Astrocyte (in vitro differentiated cells and primary cell): ENCODE data around the gene SUFU. TPM values are rescaled to one million over a fixed set of nuclear protein-coding genes. Genes with fewer than 3 reads are reported as not detected.

Experiments
- DNase-seq: peaks from one replicate; pipeline ENCODE4 v3.0.0-alpha.2; 2010; ENCODE audit warnings: low read depth
- FAIRE-seq: peaks from 2 replicates; lab custom pipeline; 2011; peaks lifted over from hg19 to GRCh38; lab: Jason Lieb, UNC
- H2AFZ ChIP-seq: 2 replicates; pipeline ENCODE4 v1.6.0; 2012; ENCODE audit warnings: low read depth, low read length, inconsistent platforms
- H3K27ac ChIP-seq: 2 replicates; pipeline ENCODE4 v1.5.1; 2011; ENCODE audit warnings: low read depth, low read length, inconsistent platforms
- H3K27me3 ChIP-seq: 2 replicates; pipeline ENCODE4 v1.6.0; 2011; ENCODE audit warnings: low read length, inconsistent platforms; ENCODE audit not compliant: insufficient read depth
- H3K36me3 ChIP-seq: 2 replicates; pipeline ENCODE4 v1.5.1; 2011; ENCODE audit warnings: low read length, inconsistent platforms; ENCODE audit not compliant: insufficient read depth
- H3K4me1 ChIP-seq: 2 replicates; pipeline ENCODE4 v1.5.1; 2011; ENCODE audit warnings: low read length, inconsistent platforms; ENCODE audit not compliant: insufficient read depth
- H3K4me2 ChIP-seq: 2 replicates; pipeline ENCODE4 v1.6.0; 2012; ENCODE audit warnings: low read length, inconsistent platforms
- H3K4me3 ChIP-seq: 2 replicates; pipeline ENCODE4 v1.5.1; 2011; ENCODE audit warnings: low read depth, mild to moderate bottlenecking, low read length, inconsistent platforms; ENCODE audit not compliant: insufficient read depth
- H3K79me2 ChIP-seq: 2 replicates; pipeline ENCODE4 v1.6.0; 2012; ENCODE audit warnings: mild to moderate bottlenecking, low read length, inconsistent platforms; ENCODE audit not compliant: insufficient read depth
- H3K9ac ChIP-seq: 2 replicates; pipeline ENCODE4 v1.6.0; 2012; ENCODE audit warnings: mild to moderate bottlenecking, low read length, inconsistent platforms
- H3K9me3 ChIP-seq: 2 replicates; pipeline ENCODE4 v1.5.1; 2012; ENCODE audit warnings: low read depth, mild to moderate bottlenecking, low read length, inconsistent platforms; ENCODE audit not compliant: insufficient read depth
- H4K20me1 ChIP-seq: 2 replicates; pipeline ENCODE4 v1.6.0; 2012; ENCODE audit warnings: low read length, inconsistent platforms; ENCODE audit not compliant: insufficient read depth
- H3K27ac Mint-ChIP-seq: one replicate; pipeline ENCODE4 v1.8.0; 2021; ENCODE audit warnings: mild to moderate bottlenecking, mixed read lengths; ENCODE audit not compliant: unreplicated experiment
- H3K27me3 Mint-ChIP-seq: one replicate; pipeline ENCODE4 v1.8.0; 2021; ENCODE audit warnings: low read depth, mixed read lengths; ENCODE audit not compliant: unreplicated experiment
- H3K36me3 Mint-ChIP-seq: one replicate; pipeline ENCODE4 v1.8.0; 2021; ENCODE audit warnings: low read depth, mixed read lengths; ENCODE audit not compliant: unreplicated experiment
- H3K4me1 Mint-ChIP-seq: one replicate; pipeline ENCODE4 v1.8.0; 2021; ENCODE audit warnings: low read depth, mixed read lengths; ENCODE audit not compliant: unreplicated experiment
- H3K4me3 Mint-ChIP-seq: one replicate; pipeline ENCODE4 v1.8.0; 2021; ENCODE audit warnings: mild to moderate bottlenecking, moderate library complexity, mixed read lengths; ENCODE audit not compliant: unreplicated experiment
- H3K9me3 Mint-ChIP-seq: one replicate; pipeline ENCODE4 v1.8.0; 2021; ENCODE audit warnings: mild to moderate bottlenecking, mixed read lengths; ENCODE audit not compliant: unreplicated experiment
- CTCF ChIP-seq: IDR thresholded peaks from 2 replicates; pipeline ENCODE4 v1.5.1; 2011; ENCODE audit warnings: low read depth, mild to moderate bottlenecking, inconsistent platforms, low read length, moderate library complexity; ENCODE audit not compliant: insufficient read depth
- EZH2 ChIP-seq: IDR thresholded peaks from 2 replicates; pipeline ENCODE4 v1.6.1; 2012; ENCODE audit warnings: mild to moderate bottlenecking, low read length, inconsistent platforms; ENCODE audit not compliant: insufficient read depth
- total RNA-seq: library from RNA; stranded (reverse); gene quantifications from 2 replicates; pipeline ENCODE4 v1.2.1, GENCODE V29; 2021

Gene SUFU
- total RNA-seq, 1 donor from 2014 or later: 25.8 TPM

DNA sequence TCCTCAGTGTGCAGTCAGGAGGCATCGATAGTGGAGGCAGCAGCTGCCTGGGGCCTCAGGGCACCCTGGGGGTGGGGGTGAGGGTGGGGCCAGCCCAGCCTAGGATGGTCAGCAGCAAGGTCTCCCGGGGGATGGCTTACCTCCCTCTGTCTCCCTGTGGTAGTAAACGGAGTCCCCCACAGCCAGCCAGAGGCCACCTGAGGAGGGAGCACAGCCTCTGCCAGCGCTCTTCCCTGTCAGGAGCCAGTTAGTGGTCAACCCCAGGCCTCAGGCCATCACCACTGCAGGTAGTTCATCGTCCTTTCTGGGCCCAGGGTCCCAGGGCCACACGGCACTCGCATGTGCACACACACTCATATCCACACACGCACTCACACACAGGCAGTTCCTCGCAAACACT lies 23.4 kb upstream of the SUFU start:
- Histone ChIP-seq H4K20me1 (peaks cover 50% of the 10 kb centered on the region), H2AFZ (no peak overlapping the region), H3K4me2 (no peak overlapping the region), H3K9ac (no peak overlapping the region), H3K36me3 (peaks cover 48% of the 10 kb centered on the region), H3K27me3 (no peaks in the 10 kb centered on the region), H3K79me2 (no peaks in the 10 kb centered on the region), H3K4me3 (no peak overlapping the region), H3K4me1 (no peaks in the 10 kb centered on the region), H3K9me3 (no peaks in the 10 kb centered on the region), H3K27ac (no peak overlapping the region)
- Mint-ChIP-seq H3K27ac (no peak overlapping the region), H3K9me3 (no peaks in the 10 kb centered on the region), H3K36me3 (peaks cover 12% of the 10 kb centered on the region), H3K4me1 (peaks cover 4% of the 10 kb centered on the region), H3K27me3 (no peaks in the 10 kb centered on the region), H3K4me3 (no peak overlapping the region)
- TF ChIP-seq EZH2: no peak
- no peak for TF ChIP-seq CTCF
- DNase-seq (no peak), FAIRE-seq (no peak)

DNA sequence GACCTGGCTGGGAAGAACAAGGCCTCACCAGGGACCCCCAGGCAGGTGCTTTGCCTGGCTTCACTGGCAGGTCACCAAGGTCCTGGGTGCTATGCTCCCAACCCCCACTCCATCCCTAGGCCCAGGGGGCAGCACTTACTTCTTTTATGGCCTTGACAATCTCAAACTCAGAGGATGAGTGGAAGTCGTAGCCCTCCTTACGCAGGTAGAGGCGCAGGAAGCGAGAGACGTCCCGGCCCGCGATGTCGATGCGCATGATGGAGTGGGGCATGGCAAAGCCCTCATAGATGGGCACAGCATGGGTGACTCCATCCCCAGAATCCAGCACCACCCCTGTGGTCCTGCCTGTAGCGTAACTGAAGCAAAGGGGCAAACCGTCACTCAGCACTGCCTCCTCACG lies 19.8 kb upstream of the SUFU start:
- Histone ChIP-seq H3K79me2 (peaks cover 8% of the 10 kb centered on the region), H3K4me2 (no peak overlapping the region), H3K4me3 (no peak overlapping the region), H3K36me3 (peaks cover 70% of the 10 kb centered on the region), H3K4me1 (no peaks in the 10 kb centered on the region), H2AFZ (no peak overlapping the region), H3K9ac (no peak overlapping the region), H3K27ac (no peak overlapping the region), H3K9me3 (no peaks in the 10 kb centered on the region), H3K27me3 (no peaks in the 10 kb centered on the region), H4K20me1 (peaks cover 70% of the 10 kb centered on the region)
- H3K9me3 Mint-ChIP-seq: no peaks in the 10 kb centered on the region
- no peak overlapping the region for H3K4me3 Mint-ChIP-seq
- H3K4me1 Mint-ChIP-seq: no peaks in the 10 kb centered on the region
- no peak for FAIRE-seq
- peaks cover 13% of the 10 kb centered on the region for H3K36me3 Mint-ChIP-seq
- TF ChIP-seq CTCF (no peak), EZH2 (no peak)
- DNase-seq: no peak
- H3K27ac Mint-ChIP-seq: no peak overlapping the region
- no peaks in the 10 kb centered on the region for H3K27me3 Mint-ChIP-seq

DNA sequence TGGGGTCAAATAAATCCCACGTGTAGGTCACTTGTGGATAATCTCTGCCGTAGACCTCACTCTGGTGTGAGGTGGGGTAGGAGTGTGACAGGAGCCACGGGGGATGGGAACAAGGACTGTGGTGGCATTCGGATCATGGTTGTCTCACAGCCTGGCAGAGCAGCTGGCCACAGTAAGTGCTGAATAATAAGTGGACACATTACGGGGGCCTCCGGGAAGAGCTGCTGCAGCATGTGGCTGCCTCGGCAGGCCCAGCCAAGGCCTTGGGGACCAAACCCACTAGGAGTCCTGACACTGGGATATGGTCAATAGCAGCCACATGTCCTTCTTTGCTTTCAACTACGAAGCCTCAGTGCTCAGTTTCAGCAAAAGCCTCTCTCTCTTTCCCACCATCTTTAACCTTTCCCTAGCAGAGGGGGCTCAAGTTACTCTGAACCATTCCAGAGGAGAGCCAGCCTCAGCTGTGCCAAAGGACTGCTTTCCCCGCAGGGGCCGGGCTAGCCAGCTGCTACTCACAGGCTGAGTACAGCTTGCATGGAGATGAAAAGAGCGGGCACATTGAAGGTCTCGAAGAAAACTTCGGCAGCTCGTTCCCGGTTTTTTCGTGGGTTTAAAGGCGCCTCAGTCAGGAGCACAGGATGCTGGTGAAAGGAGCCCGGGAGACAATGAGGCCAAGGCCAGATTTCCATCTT lies 18.5 kb upstream of the SUFU start:
- peaks cover 10% of the 10 kb centered on the region for H3K79me2 ChIP-seq
- H2AFZ ChIP-seq: no peak overlapping the region
- H3K4me1 ChIP-seq: no peaks in the 10 kb centered on the region
- no peak overlapping the region for H3K27ac ChIP-seq
- H3K9me3 ChIP-seq: no peaks in the 10 kb centered on the region
- Mint-ChIP-seq H3K9me3 (no peaks in the 10 kb centered on the region), H3K27ac (no peak overlapping the region), H3K4me3 (no peak overlapping the region), H3K36me3 (peaks cover 12% of the 10 kb centered on the region), H3K4me1 (no peaks in the 10 kb centered on the region), H3K27me3 (no peaks in the 10 kb centered on the region)
- H3K4me2 ChIP-seq: no peak overlapping the region
- DNase-seq (no peak), FAIRE-seq (no peak)
- H4K20me1 ChIP-seq: peaks cover 68% of the 10 kb centered on the region
- no peaks in the 10 kb centered on the region for H3K27me3 ChIP-seq
- H3K4me3 ChIP-seq: no peak overlapping the region
- TF ChIP-seq EZH2 (no peak), CTCF (no peak)
- H3K36me3 ChIP-seq: peaks cover 70% of the 10 kb centered on the region
- no peak overlapping the region for H3K9ac ChIP-seq
